K562 (cell line): ENCODE results near the gene TMEM120B. TPM values are rescaled to one million over a fixed set of nuclear protein-coding genes. Genes with fewer than 3 reads are reported as not detected.

Source experiments
- ARNT ChIP-seq, 2 experiments: fragments of 450-650 bp; IDR thresholded peaks; 2 replicates each; pipeline ENCODE4 v1.6.1; 2016; ENCODE audit warnings: mild to moderate bottlenecking in 1 of 2
- CEBPZ ChIP-seq: fragments of 150-350 bp; IDR thresholded peaks from 2 replicates; pipeline ENCODE4 v1.6.1; 2014; ENCODE audit warnings: low read depth, mild to moderate bottlenecking, low read length, borderline replicate concordance
- CTCF ChIP-seq, 3 experiments: IDR thresholded peaks in 2 of 3; conservative IDR thresholded peaks in 1 of 3; 2 replicates each; pipeline ENCODE4 v1.5.1; 2011 to 2012; ENCODE audit warnings: low read length in 3 of 3, mild to moderate bottlenecking in 3 of 3, control low read depth in 2 of 3, improper control_type of control experiment in 1 of 3, inconsistent platforms in 1 of 3, low read depth in 1 of 3, mixed read lengths in 1 of 3, moderate library complexity in 1 of 3; ENCODE audit not compliant: insufficient read depth in 2 of 3
- E2F4 ChIP-seq: sonication (generic); formaldehyde crosslinking; IDR thresholded peaks from 2 replicates; pipeline ENCODE4 v1.8.0; 2022; ENCODE audit warnings: mild to moderate bottlenecking, low read depth, missing genetic modification reagents
- ELF4 ChIP-seq: fragments of 450-650 bp; formaldehyde crosslinking; IDR thresholded peaks from 2 replicates; pipeline ENCODE4 v1.4.0; 2022; ENCODE audit warnings: missing genetic modification characterization
- EP300 ChIP-seq: IDR thresholded peaks from 2 replicates; pipeline ENCODE4 v1.6.1; 2012; ENCODE audit warnings: low read length, improper control_type of control experiment
- IRF2 ChIP-seq: sonication (generic); formaldehyde crosslinking; IDR thresholded peaks from 2 replicates; pipeline ENCODE4 v1.8.1; 2022; ENCODE audit warnings: mild to moderate bottlenecking, missing genetic modification reagents
- KLF16 ChIP-seq: IDR thresholded peaks from 2 replicates; pipeline ENCODE4 v1.6.1; 2016; ENCODE audit warnings: antibody characterized with exemption
- MAFG ChIP-seq: fragments of 450-650 bp; conservative IDR thresholded peaks from 2 replicates; pipeline ENCODE4 v1.6.1; 2016; ENCODE audit warnings: missing genetic modification characterization, missing compliant biosample characterization
- MTF1 ChIP-seq: fragments of 250-450 bp; sonication (Bioruptor Pico); IDR thresholded peaks from 2 replicates; pipeline ENCODE4 v1.9.0; 2021; ENCODE audit warnings: moderate library complexity, mild to moderate bottlenecking, inconsistent platforms, borderline replicate concordance
- NEUROD1 ChIP-seq: fragments of 150-350 bp; IDR thresholded peaks from 2 replicates; pipeline ENCODE4 v1.6.1; 2014; ENCODE audit warnings: borderline replicate concordance, low read length, low read depth; ENCODE audit not compliant: partially characterized antibody
- POLR2AphosphoS2 ChIP-seq: IDR thresholded peaks from 2 replicates; pipeline ENCODE4 v1.6.1; 2012; ENCODE audit warnings: low read length, improper control_type of control experiment
- SMAD2 ChIP-seq: fragments of 150-350 bp; IDR thresholded peaks from 2 replicates; pipeline ENCODE4 v1.6.1; 2014; ENCODE audit warnings: low read depth, mild to moderate bottlenecking, low read length
- STAG1 ChIP-seq: sonication (generic); formaldehyde crosslinking; IDR thresholded peaks from 2 replicates; pipeline ENCODE4 v1.5.0; 2020; ENCODE audit warnings: missing genetic modification reagents, borderline replicate concordance
- XRCC4 ChIP-seq: IDR thresholded peaks from one replicate; pipeline ENCODE4 v1.6.1; 2011; ENCODE audit not compliant: insufficient read depth, insufficient read length; ENCODE audit errors: extremely low read depth
- ZNF12 ChIP-seq: sonication (generic); formaldehyde crosslinking; IDR thresholded peaks from 2 replicates; pipeline ENCODE4 v1.4.0; 2020; ENCODE audit warnings: mild to moderate bottlenecking, missing genetic modification reagents
- ZNF121 ChIP-seq: sonication (generic); formaldehyde crosslinking; conservative IDR thresholded peaks from 2 replicates; pipeline ENCODE4 v1.8.0; 2022; ENCODE audit warnings: missing genetic modification reagents
- ZNF79 ChIP-seq: fragments of 250-450 bp; sonication (Bioruptor Pico); IDR thresholded peaks from 2 replicates; pipeline ENCODE4 v1.4.0; 2020; ENCODE audit warnings: low read depth, mild to moderate bottlenecking, moderate library complexity
- polyA plus RNA-seq, 8 experiments: library from polyadenylated mRNA; depleted of rRNA in 4 of 8; stranded (reverse) in 5 of 8; unstranded in 3 of 8; fragments of >200 nt; fragmentation: Nextera tagmentation in 2 of 8; fragmentation: Illumina TruSeq in 1 of 8; extraction: Ambion mirVana in 2 of 8; extraction: Trizol in 1 of 8; gene quantifications; 2 replicates each; pipeline versions ENCODE4 v1.2.1 to v1.2.3, GENCODE V29; 2011 to 2014; ENCODE audit warnings: inconsistent platforms in 1 of 8, missing spikeins in 1 of 8
- total RNA-seq, 7 experiments: library from RNA; depleted of rRNA in 6 of 7; stranded (reverse); fragments of >200 nt in 6 of 7; fragmentation: Illumina TruSeq in 2 of 7; extraction: Trizol in 2 of 7; gene quantifications; 2 replicates each; pipeline versions ENCODE4 v1.2.1 to v1.2.3, GENCODE V29; 2011 to 2021; ENCODE audit warnings: low replicate concordance in 1 of 7

Gene TMEM120B
- total and polyA plus RNA-seq, 9 of the 15 experiments (the other 6 are each of a cell fraction or from before 2014, with no cell fraction given) = 1.7 to 18.6 (median 7.4) TPM

DNA sequence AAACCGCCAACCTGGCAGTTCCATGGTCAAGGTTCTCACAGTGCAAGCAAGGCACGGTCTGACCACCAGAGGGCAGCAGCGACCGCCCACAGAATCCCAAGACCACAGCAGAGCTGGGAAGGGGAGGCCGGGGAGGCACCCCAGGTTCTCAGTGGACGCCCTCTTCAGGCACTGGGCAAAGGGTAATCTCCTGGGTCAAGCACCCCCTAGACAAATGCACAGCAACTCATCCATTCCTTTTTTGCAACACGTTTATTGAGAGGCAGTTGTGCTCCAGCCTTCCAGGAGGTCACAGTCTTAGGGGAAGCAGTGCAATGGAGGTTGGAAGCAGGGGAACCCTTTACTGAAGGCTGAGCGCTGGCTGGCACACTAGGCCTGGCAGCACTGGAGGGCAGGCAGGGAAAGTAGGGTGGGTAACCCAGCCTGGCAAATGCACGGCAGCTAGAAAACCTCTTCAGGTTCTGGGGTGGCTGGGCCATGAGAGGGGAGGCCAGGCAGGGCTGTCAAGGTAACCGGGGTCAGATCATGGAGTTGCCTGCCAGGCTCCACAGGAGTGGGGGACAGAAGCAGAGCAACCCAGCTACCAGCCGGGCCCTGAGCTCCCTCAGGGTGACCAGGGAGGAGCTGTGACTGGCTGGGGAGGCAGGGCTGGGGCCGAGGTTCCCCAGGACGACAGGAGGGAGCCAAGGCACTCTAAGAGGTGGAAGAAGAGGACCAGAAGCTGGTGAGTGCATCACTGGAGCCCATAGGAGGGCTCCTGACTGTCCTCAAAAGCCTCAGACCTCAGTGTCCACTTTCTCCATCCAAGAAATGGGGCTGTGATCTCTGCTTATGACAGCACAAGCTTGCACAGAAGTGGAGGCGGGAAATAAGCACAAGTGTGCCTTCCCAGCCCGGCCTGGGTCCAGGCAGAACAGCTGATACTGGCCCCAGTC lies 82.7 kb downstream of the TMEM120B start (continued):
- TF ChIP-seq STAG1 (CRISPR knock-in tag) = peak; percentile 73; the same call in 1 of the 2 replicates
- TF ChIP-seq XRCC4 = no peak
- no peak for TF ChIP-seq CEBPZ
- TF ChIP-seq NEUROD1 = peak; percentile 33
- peak; percentile 85; the same call in 1 of the 2 replicates for TF ChIP-seq POLR2AphosphoS2
- peak; percentile 50; the same call in 1 of the 2 replicates for TF ChIP-seq KLF16
- no peak for TF ChIP-seq IRF2 (CRISPR knock-in tag)
- TF ChIP-seq MAFG (tag) = peak; percentile 59
- no peak for TF ChIP-seq ZNF12
- TF ChIP-seq MTF1 (CRISPR knock-in tag) = no peak
- no peak for TF ChIP-seq ELF4
- no peak; a peak in 1 of 4 replicates for TF ChIP-seq ARNT (IDR thresholded peaks at IDR 0.05)
- TF ChIP-seq E2F4 = peak; percentile 37; the same call in 1 of the 2 replicates
- TF ChIP-seq SMAD2 = no peak
- TF ChIP-seq EP300 = peak; percentile 49; the same call in 1 of the 2 replicates
- TF ChIP-seq ZNF121 (CRISPR knock-in tag) = no peak
- TF ChIP-seq CTCF (IDR thresholded peaks at IDR 0.05 in 2 of 3, conservative IDR thresholded peaks at IDR 0.05 in 1 of 3; ENCODE audit: insufficient read depth in 2 of 3, low read depth in 1 of 3, low read length in 3 of 3) = peak; percentile 96 to 99 (median 97)
- TF ChIP-seq ZNF79 = no peak
